ENCODE measurements around the gene C16orf87. TPM values are rescaled to one million over a fixed set of nuclear protein-coding genes. Genes with fewer than 3 reads are reported as not detected.
"Not testable (repeated sequence)": the region's sequence is repeated elsewhere in the genome, so short reads cannot be mapped to it uniquely, and the experiment has no call there.

Gene C16orf87
- total RNA-seq, 1 donor from 2014 or later: 17.2 TPM

- Mint-ChIP-seq H3K27me3 (no peaks in the 10 kb centered on the region), H3K4me3 (ENCODE audit: low read depth) (no peak overlapping the region), H3K36me3 (ENCODE audit: insufficient read depth) (peaks cover 11% of the 10 kb centered on the region), H3K4me1 (ENCODE audit: low read depth) (peaks cover 13% of the 10 kb centered on the region), H3K27ac (no peak overlapping the region), H3K9me3 (ENCODE audit: low read depth) (peaks cover 18% of the 10 kb centered on the region)
- DNase-seq (ENCODE audit: low spot score, unreplicated experiment): no peak
- no peak for TF ChIP-seq CTCF (IDR thresholded peaks at IDR 0.05; ENCODE audit: unreplicated experiment)
Measured at GRCh38 chr16:46787909-46788308, 43.1 kb downstream of the C16orf87 start.

- Mint-ChIP-seq H3K36me3 (ENCODE audit: insufficient read depth) (peaks cover 6% of the 10 kb centered on the region), H3K4me3 (ENCODE audit: low read depth) (no peak overlapping the region), H3K27me3 (no peaks in the 10 kb centered on the region), H3K27ac (peak overlapping the region; percentile 56), H3K9me3 (ENCODE audit: low read depth) (peaks cover 16% of the 10 kb centered on the region), H3K4me1 (ENCODE audit: low read depth) (peaks cover 11% of the 10 kb centered on the region)
- DNase-seq (ENCODE audit: low spot score, unreplicated experiment): no peak
- no peak for TF ChIP-seq CTCF (IDR thresholded peaks at IDR 0.05; ENCODE audit: unreplicated experiment)
Measured at GRCh38 chr16:46785076-46785845, 45.7 kb downstream of the C16orf87 start.

- not testable (repeated sequence) for H3K4me3 Mint-ChIP-seq (ENCODE audit: low read depth); H3K4me1 Mint-ChIP-seq (ENCODE audit: low read depth); H3K36me3 Mint-ChIP-seq (ENCODE audit: insufficient read depth); DNase-seq (ENCODE audit: low spot score, unreplicated experiment); H3K27me3 Mint-ChIP-seq
- Mint-ChIP-seq H3K9me3 (ENCODE audit: low read depth) (peaks cover 18% of the 10 kb centered on the region), H3K27ac (peak overlapping the region; percentile 56)
Measured at GRCh38 chr16:46784569-46784968, 46.4 kb downstream of the C16orf87 start.

GRCh38 chr16:46783800-46784199 is 47.2 kb downstream of the C16orf87 start:
- H3K9me3 Mint-ChIP-seq (ENCODE audit: low read depth): peaks cover 15% of the 10 kb centered on the region
- DNase-seq (ENCODE audit: low spot score, unreplicated experiment): no peak
- no peak for TF ChIP-seq CTCF (IDR thresholded peaks at IDR 0.05; ENCODE audit: unreplicated experiment)
- peaks cover 6% of the 10 kb centered on the region for H3K36me3 Mint-ChIP-seq (ENCODE audit: insufficient read depth)
- H3K27ac Mint-ChIP-seq: no peak overlapping the region
- no peaks in the 10 kb centered on the region for H3K27me3 Mint-ChIP-seq
- no peak overlapping the region for H3K4me3 Mint-ChIP-seq (ENCODE audit: low read depth)
- peaks cover 6% of the 10 kb centered on the region for H3K4me1 Mint-ChIP-seq (ENCODE audit: low read depth)

- no peak overlapping the region for H3K4me3 Mint-ChIP-seq (ENCODE audit: low read depth)
- H3K27ac Mint-ChIP-seq: no peak overlapping the region
- H3K4me1 Mint-ChIP-seq (ENCODE audit: low read depth): peaks cover 6% of the 10 kb centered on the region
- H3K9me3 Mint-ChIP-seq (ENCODE audit: low read depth): peaks cover 12% of the 10 kb centered on the region
- H3K36me3 Mint-ChIP-seq (ENCODE audit: insufficient read depth): peaks cover 6% of the 10 kb centered on the region
- TF ChIP-seq CTCF (IDR thresholded peaks at IDR 0.05; ENCODE audit: unreplicated experiment): no peak
- no peaks in the 10 kb centered on the region for H3K27me3 Mint-ChIP-seq
- no peak for DNase-seq (ENCODE audit: low spot score, unreplicated experiment)
Measured at GRCh38 chr16:46782320-46782719, 48.7 kb downstream of the C16orf87 start.

- Mint-ChIP-seq H3K36me3 (ENCODE audit: insufficient read depth) (no peaks in the 10 kb centered on the region), H3K27ac (no peak overlapping the region), H3K27me3 (no peaks in the 10 kb centered on the region), H3K4me3 (ENCODE audit: low read depth) (no peak overlapping the region), H3K9me3 (ENCODE audit: low read depth) (peaks cover 3% of the 10 kb centered on the region), H3K4me1 (ENCODE audit: low read depth) (no peaks in the 10 kb centered on the region)
- no peak for DNase-seq (ENCODE audit: low spot score, unreplicated experiment)
- no peak for TF ChIP-seq CTCF (IDR thresholded peaks at IDR 0.05; ENCODE audit: unreplicated experiment)
Measured at GRCh38 chr16:46777804-46778203, 53.2 kb downstream of the C16orf87 start.
